RCC 7860 (cell line): ENCODE measurements around the gene MCEMP1.
A peak's percentile ranks its signal among the peaks of the same experiment; 100 is the strongest.

ENCODE experiments used
- DNase-seq: peaks from one replicate; pipeline ENCODE4 v3.0.0-alpha.2; 2015; ENCODE audit warnings: low spot score
- FAIRE-seq: peaks from 2 replicates; lab custom pipeline; 2012; peaks lifted over from hg19 to GRCh38; lab: Jason Lieb, UNC

Gene MCEMP1

DNA sequence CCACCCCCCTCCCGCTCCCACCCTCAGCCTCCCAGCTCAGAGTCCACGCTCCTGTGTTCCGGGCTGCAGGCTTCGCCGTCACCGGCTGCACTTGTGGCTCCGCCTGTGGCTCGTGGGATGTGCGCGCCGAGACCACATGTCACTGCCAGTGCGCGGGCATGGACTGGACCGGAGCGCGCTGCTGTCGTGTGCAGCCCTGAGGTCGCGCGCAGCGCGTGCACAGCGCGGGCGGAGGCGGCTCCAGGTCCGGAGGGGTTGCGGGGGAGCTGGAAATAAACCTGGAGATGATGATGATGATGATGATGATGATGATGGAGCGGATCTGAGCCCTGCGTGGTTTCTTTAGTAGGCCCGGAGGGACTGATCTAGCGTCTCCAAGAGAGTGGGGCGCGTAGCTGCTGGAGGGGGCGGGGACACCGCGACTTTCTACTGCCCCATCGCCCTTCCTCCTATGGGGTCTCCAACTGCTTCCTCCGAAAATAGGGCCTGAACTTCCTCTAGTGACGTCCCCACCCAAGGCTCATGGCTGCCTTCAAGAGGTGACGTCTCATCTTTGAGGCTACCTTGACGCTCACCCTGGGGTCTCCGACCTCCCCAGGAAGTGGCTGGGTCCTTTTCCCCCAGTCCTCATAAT is 6.6 kb upstream of the MCEMP1 start:
- no peak for DNase-seq
- no peak for FAIRE-seq

DNA sequence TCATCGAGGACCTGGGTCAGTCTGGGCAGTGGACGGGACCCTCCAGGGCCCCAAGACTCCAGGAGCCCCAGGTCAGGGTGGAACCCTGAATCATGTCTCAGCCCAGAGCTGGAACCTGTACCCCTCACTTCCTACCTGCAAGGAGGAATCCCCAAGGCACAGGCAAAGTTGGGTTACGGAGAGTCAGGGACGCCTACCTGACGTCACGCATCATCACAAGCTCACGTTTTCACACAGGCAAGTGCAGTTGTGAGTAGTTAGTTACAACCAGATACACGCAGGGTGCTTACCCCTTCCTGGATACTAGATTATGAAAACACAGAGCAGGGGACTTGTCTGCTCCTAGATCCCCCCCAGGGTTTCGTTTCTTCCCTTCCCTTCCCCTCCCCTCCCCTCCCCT is 6.1 kb upstream of the MCEMP1 start:
- no peak for FAIRE-seq
- no peak for DNase-seq

DNA sequence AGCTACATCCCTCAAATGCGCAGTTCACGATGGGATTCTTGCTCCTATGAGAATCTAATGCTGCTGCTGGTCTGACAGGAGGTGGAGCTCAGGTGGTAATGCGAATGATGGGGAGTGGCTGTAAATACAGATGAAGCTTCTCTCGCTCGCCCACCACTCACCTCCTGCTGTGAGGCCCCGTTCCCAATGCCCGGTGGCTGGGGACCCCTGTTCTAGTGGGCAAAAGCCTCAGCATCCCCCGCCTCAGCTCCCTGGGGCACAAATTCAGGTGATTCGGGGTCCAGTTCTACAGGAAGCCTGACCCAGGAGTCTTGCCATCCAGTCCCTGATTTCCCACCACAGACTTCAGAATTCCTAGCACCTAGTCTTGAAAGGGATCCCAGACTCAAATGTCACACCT is 4.4 kb upstream of the MCEMP1 start:
- no peak for FAIRE-seq
- DNase-seq: no peak

DNA sequence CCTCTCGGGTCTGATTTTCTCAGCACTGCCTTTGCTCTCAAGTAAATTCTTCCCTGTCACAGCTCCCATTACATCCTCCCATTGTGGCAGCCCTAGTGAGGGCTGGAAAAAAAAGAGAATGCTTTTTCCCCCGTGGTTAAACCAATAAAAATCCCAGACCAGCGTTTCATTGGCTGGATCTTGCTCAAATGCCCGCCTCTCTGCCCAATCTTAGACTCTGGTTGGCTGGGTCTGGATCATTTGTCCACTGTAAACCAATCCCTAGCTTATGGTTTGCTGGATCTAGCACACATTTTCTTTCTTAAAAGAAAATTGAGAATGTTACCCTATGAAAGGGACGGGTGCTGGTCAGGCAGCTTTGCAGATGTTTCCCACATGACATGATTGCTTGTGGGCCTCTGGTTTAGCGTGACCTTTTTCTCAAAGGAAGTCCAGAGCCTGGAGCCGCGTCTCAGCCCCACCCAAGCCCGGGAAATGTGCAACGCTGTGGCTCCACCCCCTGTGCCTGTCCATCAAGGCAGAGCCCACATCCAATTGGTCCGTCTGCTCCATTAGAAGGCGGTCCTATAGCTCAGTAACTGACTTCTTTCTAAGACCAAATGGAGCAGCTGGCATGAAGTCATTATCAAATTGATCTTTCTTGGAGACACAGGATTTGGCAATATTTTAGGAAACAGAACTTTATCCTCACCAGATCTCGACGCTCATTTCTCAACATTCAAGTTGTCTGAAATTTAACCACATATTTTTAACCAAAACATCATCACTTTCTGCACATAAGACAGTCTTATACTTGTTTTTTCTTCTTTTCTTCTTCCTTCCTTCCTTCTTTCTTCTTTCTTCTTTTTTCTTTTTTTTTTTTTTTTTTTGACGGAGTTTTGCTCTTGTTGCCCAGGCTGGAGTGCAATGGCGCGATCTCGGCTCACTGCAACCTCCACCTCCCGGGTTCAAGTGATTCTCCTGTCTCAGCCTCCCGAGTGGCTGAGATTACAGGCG is 2.6 kb upstream of the MCEMP1 start:
- DNase-seq (peak; percentile 5), FAIRE-seq (no peak)

DNA sequence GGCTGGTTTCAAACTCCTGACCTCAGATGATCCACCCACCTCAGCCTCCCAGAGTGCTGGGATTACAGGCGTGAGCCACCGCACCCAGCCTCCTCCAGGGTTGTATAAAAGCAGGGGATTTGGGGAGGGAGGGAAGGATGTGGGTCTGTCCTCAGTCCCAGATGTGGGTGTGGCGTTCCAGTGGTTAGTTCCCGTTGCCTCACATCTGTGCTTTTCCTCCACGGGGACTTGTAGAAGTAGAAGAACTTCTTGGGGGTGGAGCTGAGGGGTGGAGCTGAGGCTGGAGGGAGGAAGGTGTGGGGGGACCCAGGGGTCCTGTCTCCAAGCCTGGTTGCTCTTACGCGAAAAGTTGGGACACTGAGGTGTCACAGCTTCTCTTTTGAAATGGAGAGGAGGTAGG is 514 bp upstream of the MCEMP1 start:
- no peak for DNase-seq
- no peak for FAIRE-seq

DNA sequence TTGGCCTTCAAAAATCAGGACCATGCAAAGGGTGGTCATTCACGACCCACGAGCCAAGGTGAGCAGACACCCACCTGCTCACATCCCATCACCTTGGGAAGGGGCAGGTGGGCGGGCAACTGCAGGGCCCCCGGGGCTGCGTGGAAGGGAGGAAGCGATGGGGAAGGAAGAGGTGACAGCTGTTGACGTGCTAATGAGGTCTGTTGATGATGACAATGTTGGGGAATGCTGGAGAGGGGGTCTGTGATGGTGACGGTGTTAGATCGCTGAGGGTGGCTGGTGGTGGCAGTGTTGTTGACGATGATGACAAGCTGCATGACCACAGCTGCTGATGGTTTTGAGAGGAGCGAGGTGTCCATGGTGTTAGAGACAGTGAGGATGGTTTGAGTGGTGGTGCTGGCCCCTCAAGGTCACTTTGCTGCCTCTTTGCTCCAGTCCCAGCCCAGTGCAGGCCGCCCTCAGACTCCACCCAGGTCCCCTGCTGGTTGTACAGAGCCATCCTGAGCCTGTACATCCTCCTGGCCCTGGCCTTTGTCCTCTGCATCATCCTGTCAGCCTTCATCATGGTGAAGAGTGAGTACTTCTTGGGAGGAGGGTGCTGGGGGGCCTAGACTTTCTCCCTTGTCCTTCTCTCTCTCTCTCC is 900 bp downstream of the MCEMP1 start:
- DNase-seq (no peak), FAIRE-seq (no peak)

DNA sequence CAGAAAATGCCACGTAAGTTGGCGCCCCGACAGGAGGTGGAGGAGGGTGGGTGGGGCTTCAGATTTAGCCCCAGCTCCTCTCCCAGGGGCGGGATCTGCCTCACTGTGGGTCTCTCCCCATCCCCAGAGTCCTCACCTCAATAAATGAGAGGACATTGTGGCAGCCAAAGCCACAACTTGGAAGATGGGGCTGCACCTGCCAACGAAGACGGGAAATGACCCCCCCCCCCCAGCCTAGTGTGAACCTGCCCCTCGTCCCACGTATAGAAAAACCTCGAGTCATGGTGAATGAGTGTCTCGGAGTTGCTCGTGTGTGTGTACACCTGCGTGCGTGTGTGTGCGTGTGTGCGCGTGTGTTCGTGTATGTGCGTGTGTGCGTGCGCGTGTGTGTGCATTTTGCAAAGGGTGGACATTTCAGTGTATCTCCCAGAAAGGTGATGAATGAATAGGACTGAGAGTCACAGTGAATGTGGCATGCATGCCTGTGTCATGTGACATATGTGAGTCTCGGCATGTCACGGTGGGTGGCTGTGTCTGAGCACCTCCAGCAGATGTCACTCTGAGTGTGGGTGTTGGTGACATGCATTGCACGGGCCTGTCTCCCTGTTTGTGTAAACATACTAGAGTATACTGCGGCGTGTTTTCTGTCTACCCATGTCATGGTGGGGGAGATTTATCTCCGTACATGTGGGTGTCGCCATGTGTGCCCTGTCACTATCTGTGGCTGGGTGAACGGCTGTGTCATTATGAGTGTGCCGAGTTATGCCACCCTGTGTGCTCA is 2.3 kb downstream of the MCEMP1 start:
- FAIRE-seq (no peak), DNase-seq (no peak)

DNA sequence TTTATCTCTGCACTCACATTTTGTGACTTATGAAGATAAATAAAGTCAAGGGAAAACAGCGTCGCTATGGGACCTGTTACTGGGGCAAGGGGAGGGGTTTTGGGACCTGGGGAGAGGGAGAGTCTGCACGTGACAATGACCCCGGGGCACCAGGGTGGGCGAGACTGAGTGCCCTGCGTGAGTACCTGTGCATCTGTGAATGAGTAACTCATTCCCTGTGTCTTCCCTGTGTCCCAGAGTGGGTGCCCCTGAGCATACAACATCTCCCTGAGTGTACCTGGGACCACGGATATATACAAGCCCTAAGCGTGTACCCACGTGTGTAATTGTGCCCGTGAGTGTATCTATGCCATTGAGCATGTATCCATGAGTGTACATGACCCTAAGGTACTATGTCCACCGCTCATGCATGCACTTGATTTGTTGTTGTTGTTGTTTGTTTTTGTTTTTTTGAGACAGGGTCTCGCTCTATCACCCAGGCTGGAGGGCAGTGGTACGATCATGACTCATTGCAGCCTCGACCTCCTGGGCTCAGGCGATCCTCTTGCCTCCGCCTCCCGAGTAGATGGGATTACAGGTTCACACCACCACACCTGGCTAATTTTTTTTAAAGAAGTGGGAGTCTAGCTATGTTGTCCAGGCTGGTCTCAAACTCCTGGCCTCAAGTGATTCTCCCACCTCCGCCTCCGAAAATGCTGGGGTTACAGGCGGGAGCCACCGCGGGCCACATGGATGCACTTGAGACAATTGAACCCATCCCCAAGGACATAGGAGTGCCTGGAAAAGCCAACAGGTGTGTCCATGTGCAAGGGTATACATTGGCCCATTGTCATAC is 3.1 kb downstream of the MCEMP1 start:
- DNase-seq (no peak), FAIRE-seq (no peak)

DNA sequence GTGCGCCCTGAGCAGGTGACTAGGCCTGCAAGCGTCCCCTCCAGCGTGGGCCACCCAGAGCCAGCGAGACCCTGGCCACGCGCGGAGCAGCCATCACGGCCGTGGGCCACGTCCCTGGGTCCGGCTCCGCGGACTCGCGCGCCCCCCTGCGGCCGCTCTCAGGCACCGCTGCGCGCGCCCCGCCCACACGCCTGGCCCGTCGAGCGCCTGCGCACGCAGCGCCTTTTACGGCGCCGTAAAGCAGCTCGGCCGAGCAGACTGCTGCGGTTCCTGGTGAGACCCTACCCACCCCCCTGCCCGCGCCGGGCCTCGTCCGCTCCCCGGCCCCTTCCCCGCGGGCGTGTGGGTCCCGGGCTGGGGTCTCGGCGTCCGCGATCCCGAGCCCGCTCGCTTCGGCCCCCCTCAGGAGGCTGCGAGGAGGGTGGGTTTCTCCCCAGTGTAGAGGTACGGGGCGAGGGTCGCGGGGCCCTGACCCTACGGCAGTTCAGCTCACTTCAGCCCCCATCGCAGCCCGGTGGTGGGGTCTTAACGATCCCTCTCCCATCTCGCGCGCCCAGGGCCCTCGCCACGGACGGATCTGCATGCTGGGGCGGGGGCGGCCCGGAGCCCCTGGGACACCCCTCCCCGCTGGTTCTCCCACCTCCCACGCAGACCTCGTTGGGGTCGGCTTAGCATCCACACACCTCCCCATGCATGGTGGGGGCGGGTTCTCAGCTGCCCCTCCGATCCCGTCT is 3.9 kb downstream of the MCEMP1 start, which contains the start of gene TRAPPC5:
Gene TRAPPC5 (plus strand): TSS at position 228 of the 734 bp plus-strand sequence. CDS start 1,421 bp downstream, outside the sequence.
- no peak for FAIRE-seq
- DNase-seq: peak; percentile 48

DNA sequence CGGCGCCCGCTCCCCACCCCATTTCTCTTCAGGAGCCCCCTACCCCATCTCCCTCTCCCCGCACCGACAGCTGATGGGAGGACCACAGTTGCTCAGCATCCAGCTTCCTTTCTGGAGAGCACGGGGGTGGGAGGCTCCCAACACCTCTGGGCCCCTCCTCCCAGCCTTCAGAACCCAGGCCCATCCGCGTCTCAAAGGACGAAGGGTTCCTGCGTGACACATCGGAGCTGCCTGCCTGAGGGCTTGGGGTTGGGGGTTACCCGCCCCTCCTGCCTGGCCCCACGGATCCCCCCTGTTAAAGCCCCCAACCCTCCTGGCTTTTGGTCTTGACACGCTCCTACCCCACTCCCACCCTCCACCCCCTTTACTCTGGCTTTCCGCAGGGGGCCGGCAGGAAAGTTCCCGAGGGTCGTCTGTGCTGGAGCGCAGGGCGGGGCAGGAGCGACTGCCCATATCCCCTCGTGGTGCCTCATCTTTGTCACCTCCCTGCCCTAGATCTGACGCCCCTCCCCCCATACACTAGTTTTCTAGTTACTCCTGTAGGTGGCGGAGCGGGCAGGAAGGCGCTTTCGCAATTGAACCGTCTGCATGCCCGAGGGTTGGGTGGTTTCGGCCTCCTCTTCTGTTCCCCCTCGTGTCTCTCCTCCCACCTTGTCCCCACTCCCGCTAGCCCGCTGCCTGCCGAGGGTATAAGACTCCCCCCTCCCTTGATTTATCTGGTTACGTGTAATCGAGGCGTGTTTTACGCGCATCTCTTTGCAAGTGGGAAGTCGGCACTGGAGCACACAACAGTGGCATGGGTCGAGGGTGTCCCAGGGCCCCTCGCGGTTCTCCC is 4.7 kb downstream of the MCEMP1 start:
- DNase-seq (peak; percentile 9), FAIRE-seq (no peak)

DNA sequence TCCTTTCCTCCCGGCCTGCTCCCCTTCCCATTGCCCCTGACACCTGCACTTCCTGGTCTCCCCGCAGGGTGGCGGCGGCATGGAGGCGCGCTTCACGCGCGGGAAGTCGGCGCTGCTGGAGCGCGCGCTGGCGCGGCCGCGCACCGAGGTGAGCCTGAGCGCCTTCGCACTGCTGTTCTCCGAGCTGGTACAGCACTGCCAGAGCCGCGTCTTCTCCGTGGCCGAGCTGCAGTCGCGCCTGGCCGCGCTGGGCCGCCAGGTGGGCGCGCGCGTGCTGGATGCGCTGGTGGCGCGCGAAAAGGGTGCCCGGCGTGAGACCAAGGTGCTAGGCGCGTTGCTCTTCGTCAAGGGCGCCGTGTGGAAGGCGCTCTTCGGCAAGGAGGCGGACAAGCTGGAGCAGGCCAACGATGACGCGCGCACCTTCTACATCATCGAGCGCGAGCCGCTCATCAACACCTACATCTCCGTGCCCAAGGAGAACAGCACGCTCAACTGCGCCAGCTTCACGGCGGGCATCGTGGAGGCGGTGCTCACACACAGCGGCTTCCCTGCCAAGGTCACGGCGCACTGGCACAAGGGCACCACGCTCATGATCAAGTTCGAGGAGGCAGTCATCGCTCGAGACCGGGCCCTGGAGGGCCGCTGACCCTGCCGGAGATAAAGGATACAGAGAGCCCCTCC is 5.4 kb downstream of the MCEMP1 start:
- FAIRE-seq (no peak), DNase-seq (no peak)

DNA sequence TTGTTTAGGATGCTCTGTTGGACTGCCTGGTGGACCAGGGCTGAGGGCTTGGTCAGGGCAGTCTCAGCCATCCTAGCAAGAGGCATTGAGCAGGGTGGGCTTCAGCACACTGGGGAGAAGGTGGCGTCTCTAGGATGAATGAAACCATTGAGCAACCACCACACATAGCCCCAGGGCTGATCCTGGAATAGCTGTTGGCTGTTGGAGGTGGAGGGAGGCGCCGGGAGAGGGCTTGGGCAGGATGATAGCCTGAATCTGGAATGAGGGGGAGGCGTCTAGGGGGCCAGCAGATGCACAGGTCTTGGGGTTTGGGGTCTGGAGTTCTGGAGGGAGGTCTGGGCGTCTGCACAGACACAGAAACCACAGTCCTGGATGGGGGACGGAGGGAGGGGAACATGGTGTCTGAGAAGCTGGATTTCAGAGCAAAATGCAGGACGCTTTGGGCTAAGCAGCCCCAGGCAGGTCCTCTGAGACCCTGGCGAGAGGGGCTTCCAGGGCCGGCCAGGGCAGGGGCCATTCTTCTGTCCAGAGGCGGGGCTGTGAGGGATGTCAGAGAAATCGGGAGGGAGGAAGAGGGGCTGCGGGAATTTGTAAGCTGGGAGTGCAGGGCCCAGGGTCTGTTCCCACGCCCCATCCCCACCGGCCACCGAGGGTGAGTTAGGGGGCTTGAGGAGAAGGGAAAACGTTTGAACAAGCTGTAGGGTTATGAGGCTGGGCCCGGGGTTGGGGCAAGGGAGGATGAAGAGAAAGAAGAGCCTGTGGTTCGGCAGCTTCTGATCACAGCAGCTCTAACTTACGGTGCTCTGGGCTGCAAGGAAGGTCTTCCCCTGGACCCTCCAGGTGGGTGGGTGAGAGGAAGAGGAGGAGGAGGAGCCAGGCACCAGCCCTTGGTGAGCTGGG is 8.9 kb downstream of the MCEMP1 start:
- DNase-seq (no peak), FAIRE-seq (no peak)

DNA sequence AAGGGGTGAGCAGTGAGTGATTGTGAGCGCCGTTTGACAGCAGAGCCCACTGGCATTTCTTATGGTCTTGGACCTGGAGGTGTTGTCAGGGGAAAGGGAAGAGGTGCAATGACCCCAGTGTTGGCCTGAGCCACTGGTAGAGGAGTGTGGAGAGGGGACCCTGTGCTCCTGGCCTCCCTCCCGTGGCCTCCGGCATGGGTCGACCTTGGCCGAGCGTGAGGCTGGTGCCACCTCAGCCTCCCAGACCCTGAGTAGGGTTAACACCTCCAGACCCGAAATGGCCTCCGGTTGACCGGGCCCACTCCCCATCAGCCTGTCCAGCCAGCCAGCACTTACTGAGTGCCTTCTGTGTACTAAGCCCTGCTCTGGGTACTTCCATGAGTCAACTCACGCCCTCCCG is 10.3 kb downstream of the MCEMP1 start:
- DNase-seq (no peak), FAIRE-seq (no peak)

DNA sequence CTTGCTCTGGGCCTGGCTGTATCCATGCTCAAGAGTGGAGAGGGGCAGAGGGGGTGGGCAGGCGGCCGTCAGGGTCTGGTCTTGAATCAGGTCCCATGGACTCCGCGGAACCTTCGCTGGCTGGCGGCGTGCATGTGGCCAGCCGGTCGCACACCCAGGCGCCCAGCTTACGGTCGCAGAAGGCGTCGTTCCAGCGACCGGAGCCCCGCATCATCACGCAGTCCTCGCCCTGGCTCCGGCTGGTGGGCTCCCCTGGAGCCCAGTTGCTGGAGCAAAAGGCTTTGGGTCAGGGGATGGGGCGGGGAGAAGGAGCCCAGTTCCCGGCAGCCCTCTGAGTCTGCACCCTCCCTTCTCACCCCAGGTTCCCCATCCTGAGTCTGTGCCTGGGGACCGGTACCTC is 12.3 kb downstream of the MCEMP1 start:
- FAIRE-seq: no peak
- no peak for DNase-seq

DNA sequence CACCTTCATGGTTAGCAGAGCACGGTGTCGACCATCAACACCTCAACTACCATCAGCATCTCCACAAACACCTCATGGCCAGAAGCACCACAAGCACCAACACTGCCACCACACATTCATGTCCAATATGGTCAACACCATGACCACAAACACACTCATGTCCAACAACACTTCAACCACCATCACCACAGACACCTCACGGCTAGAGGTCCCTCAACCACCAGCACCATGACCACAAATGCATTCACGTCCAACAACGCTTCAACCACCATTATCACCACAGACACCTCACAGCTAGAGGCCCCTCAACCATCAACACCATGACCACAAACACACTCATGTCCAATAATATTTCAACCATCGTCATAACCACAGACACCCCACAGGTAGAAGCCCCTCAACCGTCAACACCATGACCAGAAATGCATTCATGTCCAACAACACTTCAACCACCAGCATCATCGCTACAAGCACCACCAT is 13.9 kb downstream of the MCEMP1 start:
- no peak for FAIRE-seq
- no peak for DNase-seq

DNA sequence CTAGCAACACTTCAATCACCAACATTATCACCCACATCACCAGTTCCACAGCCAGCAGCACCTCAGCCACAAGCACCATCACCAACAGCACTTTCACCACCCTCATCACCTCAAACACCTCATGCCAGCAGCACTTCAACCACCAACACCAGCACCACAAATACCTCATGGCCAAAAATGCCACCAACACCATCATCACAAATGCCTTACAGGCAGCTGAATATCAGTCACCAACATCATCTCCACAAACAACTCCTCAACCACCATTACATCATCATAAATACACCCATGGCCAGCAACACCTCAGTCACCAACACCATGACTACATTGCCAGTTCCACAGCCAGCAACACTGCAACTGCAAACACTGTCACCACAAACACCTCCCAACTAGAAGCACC is 14.6 kb downstream of the MCEMP1 start:
- DNase-seq: no peak
- no peak for FAIRE-seq
